Left lung (tissue), 10 donors: ENCODE results near the gene MAN2B1. TPM values are rescaled to one million over a fixed set of nuclear protein-coding genes. Genes with fewer than 3 reads are reported as not detected.
A peak's percentile ranks its signal among the peaks of the same experiment; 100 is the strongest.

Experiments
- ATAC-seq: fragments of 200-7000 bp; cut with Tn5 transposase; one replicate; pipeline ENCODE4 v1.9.1; 2020; ENCODE audit warnings: moderate library complexity
- DNase-seq, 4 donors: peaks; one replicate each; pipeline ENCODE4 v3.0.0-alpha.2; 2013 to 2020
- H3K27ac ChIP-seq, 2 donors: fragments of 200-600 bp; sonication (generic) in 1 of 2; one replicate each; pipeline versions ENCODE4 v1.5.0 to v1.8.0; 2020 to 2021
- H3K27me3 ChIP-seq, 2 donors: fragments of 200-600 bp; sonication (generic) in 1 of 2; one replicate each; pipeline versions ENCODE4 v1.5.0 to v1.8.0; 2020 to 2021
- H3K36me3 ChIP-seq, 2 donors: fragments of 200-600 bp; sonication (generic) in 1 of 2; one replicate each; pipeline versions ENCODE4 v1.5.0 to v1.8.0; 2020 to 2021
- H3K4me1 ChIP-seq, 2 donors: fragments of 200-600 bp; one replicate each; pipeline ENCODE4 v1.8.0; 2021
- H3K4me3 ChIP-seq, 2 donors: fragments of 200-600 bp; sonication (generic) in 1 of 2; one replicate each; pipeline versions ENCODE4 v1.5.0 to v1.8.0; 2020 to 2021; ENCODE audit warnings: mild to moderate bottlenecking in 1 of 2
- H3K9me3 ChIP-seq, 2 donors: fragments of 200-600 bp; sonication (generic) in 1 of 2; one replicate each; pipeline versions ENCODE4 v1.5.0 to v1.8.0; 2020 to 2021
- CTCF ChIP-seq, 2 donors: fragments of 200-600 bp; sonication (generic) in 1 of 2; IDR thresholded peaks; one replicate each; pipeline versions ENCODE4 v1.5.0 to v1.8.0; 2021; ENCODE audit warnings: antibody characterized with exemption in 2 of 2
- intact Hi-C, 2 donors: fragments of 100-400 bp; cut with DNase I; formaldehyde crosslinking; loops; one replicate each; pipeline versions ENCODE4 v1.11.2 to v1.14.2; 2022
- polyA plus RNA-seq, 6 donors: library from polyadenylated mRNA; unstranded; fragments of 120-200 nt; gene quantifications; one replicate each; pipeline ENCODE4 v1.2.1, GENCODE V29; 2013; ENCODE audit not compliant: insufficient read length in 6 of 6
- total RNA-seq, 2 donors: library from RNA; stranded (reverse); fragmentation: NEBNext Ultra II Directional; extraction: Animal tissue kit (Norgen Biotek cat#: 25700); gene quantifications; one replicate each; pipeline ENCODE4 v1.2.1, GENCODE V29; 2021
- donor health status: DM: no; HTN: yes; CAD: no.
- donor health status: DM: no; HTN: no; CAD: no.

Gene MAN2B1
- total and polyA plus RNA-seq, 8 donors = 31.7 to 176 (median 40.2) TPM

- no peak for ATAC-seq
- H3K36me3 ChIP-seq = peaks cover 3 to 83% of the 10 kb centered on the region in 2 donors
- intact Hi-C loops = loop anchor here in 1 of 2 donors (10.0 kb wide), 1 partner anchor 111 kb away; no protein-coding TSS in a partner anchor
These were observed 9.4 kb upstream of the MAN2B1 start for GRCh38 chr19:12675940-12676339.

DNA sequence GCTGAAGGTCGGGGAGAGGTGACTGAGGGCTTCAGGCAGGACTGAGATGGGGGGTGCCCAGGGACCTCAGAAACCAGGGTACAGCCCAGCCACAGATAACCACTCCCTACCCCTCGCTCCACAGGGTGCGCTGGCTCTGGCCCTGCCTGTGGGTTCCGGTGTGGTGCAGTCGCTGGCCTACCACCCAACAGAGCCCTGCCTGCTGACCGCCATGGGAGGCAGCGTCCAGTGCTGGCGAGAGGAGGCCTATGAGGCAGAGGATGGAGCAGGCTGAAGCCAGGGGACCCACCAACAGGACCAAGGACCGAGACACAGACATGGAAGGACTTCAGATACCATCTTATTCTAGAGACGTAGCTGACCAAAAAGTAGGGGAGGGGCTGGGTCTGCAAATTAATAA, 8.9 kb upstream of the MAN2B1 start:
- Histone ChIP-seq H3K9me3 (no peaks in the 10 kb centered on the region), H3K4me1 (peaks cover 2 to 25% of the 10 kb centered on the region in 2 donors), H3K36me3 (peaks cover 3 to 83% of the 10 kb centered on the region in 2 donors), H3K27me3 (no peaks in the 10 kb centered on the region), H3K27ac (no peak overlapping the region), H3K4me3 (no peak overlapping the region)
- ATAC-seq (no peak), DNase-seq (no peak)
- intact Hi-C loops = loop anchor here in 1 of 2 donors (10.0 kb wide), 1 partner anchor 111 kb away; no protein-coding TSS in a partner anchor
- TF ChIP-seq CTCF (IDR thresholded peaks at IDR 0.05) = no peak

More at GRCh38 chr19:12675940-12676339, 9.4 kb upstream of the MAN2B1 start:
- no peak overlapping the region for H3K27ac ChIP-seq
- H3K4me1 ChIP-seq = peaks cover 0 to 25% of the 10 kb centered on the region in 2 donors
- no peaks in the 10 kb centered on the region for H3K9me3 ChIP-seq
- no peak for DNase-seq
- TF ChIP-seq CTCF (IDR thresholded peaks at IDR 0.05) = no peak
- no peaks in the 10 kb centered on the region for H3K27me3 ChIP-seq
- no peak overlapping the region for H3K4me3 ChIP-seq

- ATAC-seq = no peak
- no peak overlapping the region for H3K27ac ChIP-seq
- H3K27me3 ChIP-seq = no peaks in the 10 kb centered on the region
- H3K4me3 ChIP-seq = no peak overlapping the region
- no peak for TF ChIP-seq CTCF (IDR thresholded peaks at IDR 0.05)
- DNase-seq = no peak
- H3K4me1 ChIP-seq = peaks cover 14 to 37% of the 10 kb centered on the region in 2 donors
- intact Hi-C loops = loop anchor here in 1 of 2 donors (10.0 kb wide), 1 partner anchor 108 kb away; no protein-coding TSS in a partner anchor
- H3K9me3 ChIP-seq = no peaks in the 10 kb centered on the region
- peaks cover 3 to 60% of the 10 kb centered on the region in 2 donors for H3K36me3 ChIP-seq
These were observed 6.2 kb upstream of the MAN2B1 start for GRCh38 chr19:12672744-12673143.

GRCh38 chr19:12670159-12670928, 3.8 kb upstream of the MAN2B1 start:
- H3K36me3 ChIP-seq = peaks cover 3 to 36% of the 10 kb centered on the region in 2 donors
- TF ChIP-seq CTCF (IDR thresholded peaks at IDR 0.05) = no peak
- peak overlapping the region; percentile 94 to 96 for H3K27ac ChIP-seq
- no peaks in the 10 kb centered on the region for H3K27me3 ChIP-seq
- intact Hi-C loops = loop anchor here in 1 of 2 donors (10.0 kb wide), 1 partner anchor 106 kb away; no protein-coding TSS in a partner anchor
- ATAC-seq (no peak), DNase-seq (peak in 1 of 4 donors; percentile 80)
- H3K4me1 ChIP-seq = peaks cover 22 to 47% of the 10 kb centered on the region in 2 donors
- peak overlapping the region; percentile 79 to 91 for H3K4me3 ChIP-seq
- H3K9me3 ChIP-seq = no peaks in the 10 kb centered on the region
